SK-N-SH (cell line): ENCODE measurements around the gene SORBS1. TPM values are rescaled to one million over a fixed set of nuclear protein-coding genes. Genes with fewer than 3 reads are reported as not detected.

Experiments
- CTCF ChIA-PET: fragments of 300-600, 350-600 bp; formaldehyde crosslinking; extraction: SDS; loops from one replicate; lab custom pipeline; 2021; lab: Yijun Ruan, JAX
- POLR2A ChIA-PET: fragments of 350-600 bp; sonication (Branson Sonifier 250); formaldehyde crosslinking; extraction: SDS; loops from one replicate; lab custom pipeline; 2020; ENCODE audit warnings: antibody characterized with exemption, inconsistent platforms; lab: Yijun Ruan, JAX
- DNase-seq: peaks from one replicate; pipeline ENCODE4 v3.0.0; 2012
- H2AFZ ChIP-seq: fragments of 200-600 bp; sonication (generic); 2 replicates; pipeline ENCODE4 v1.8.1; 2016; ENCODE audit warnings: antibody characterized with exemption, mild to moderate bottlenecking, low read depth
- H3F3A ChIP-seq: fragments of 200-600 bp; sonication (generic); replicated peaks from 2 replicates; pipeline ENCODE3; 2016; ENCODE audit warnings: antibody characterized with exemption, mild to moderate bottlenecking; ENCODE audit not compliant: insufficient read depth
- H3K27ac ChIP-seq, 2 experiments: fragments of 200-500 bp in 1 of 2; fragments of 200-600 bp in 1 of 2; sonication (Bioruptor generic) in 1 of 2; sonication (generic), shearing (Covaris generic) in 1 of 2; 2 replicates each; pipeline versions ENCODE4 v1.5.1 to v1.6.1; 2014 to 2016; ENCODE audit warnings: low read depth in 2 of 2, inconsistent platforms in 1 of 2, low read length in 1 of 2, mild to moderate bottlenecking in 1 of 2, mixed read lengths in 1 of 2
- H3K27me3 ChIP-seq: fragments of 200-600 bp; sonication (generic), shearing (Covaris generic); 2 replicates; pipeline ENCODE4 v1.6.1; 2016; ENCODE audit warnings: mixed run types; ENCODE audit not compliant: insufficient read depth
- H3K36me3 ChIP-seq, 2 experiments: fragments of 200-500 bp in 1 of 2; fragments of 200-600 bp in 1 of 2; sonication (Bioruptor generic) in 1 of 2; sonication (generic) in 1 of 2; replicated peaks in 1 of 2; 2 replicates each; pipeline versions ENCODE3 to v1.5.1; 2014 to 2016; ENCODE audit warnings: low read length in 1 of 2, mild to moderate bottlenecking in 1 of 2; ENCODE audit not compliant: insufficient read depth in 2 of 2, control insufficient read depth in 1 of 2
- H3K4me1 ChIP-seq, 2 experiments: fragments of 200-500 bp in 1 of 2; fragments of 200-600 bp in 1 of 2; sonication (Bioruptor generic) in 1 of 2; sonication (generic), shearing (Covaris generic) in 1 of 2; 2 replicates each; pipeline versions ENCODE4 v1.5.1 to v1.6.1; 2014 to 2016; ENCODE audit warnings: low read depth in 1 of 2, low read length in 1 of 2, mixed run types in 1 of 2; ENCODE audit not compliant: insufficient read depth in 2 of 2, control insufficient read depth in 1 of 2
- H3K4me2 ChIP-seq: fragments of 200-600 bp; sonication (generic), shearing (Covaris generic); 2 replicates; pipeline ENCODE4 v1.6.1; 2017; ENCODE audit warnings: mixed run types
- H3K4me3 ChIP-seq, 2 experiments: fragments of 200-500 bp in 1 of 2; fragments of 200-600 bp in 1 of 2; sonication (Bioruptor generic) in 1 of 2; sonication (generic), shearing (Covaris generic) in 1 of 2; 2 replicates each; pipeline versions ENCODE4 v1.5.1 to v1.8.1; 2014 to 2016; ENCODE audit warnings: low read depth in 2 of 2, inconsistent platforms in 1 of 2, low read length in 1 of 2, mild to moderate bottlenecking in 1 of 2, mixed read lengths in 1 of 2, moderate library complexity in 1 of 2
- H3K79me2 ChIP-seq: fragments of 200-600 bp; sonication (generic); 2 replicates; pipeline ENCODE4 v1.8.1; 2017; ENCODE audit warnings: mild to moderate bottlenecking; ENCODE audit not compliant: insufficient read depth
- H3K9ac ChIP-seq: fragments of 200-600 bp; sonication (generic); 2 replicates; pipeline ENCODE4 v1.6.1; 2017; ENCODE audit warnings: mixed run types
- H3K9me2 ChIP-seq: fragments of 200-600 bp; sonication (generic); 2 replicates; pipeline ENCODE4 v1.6.1; 2017; ENCODE audit warnings: mixed run types
- H3K9me3 ChIP-seq: fragments of 200-600 bp; sonication (generic); 2 replicates; pipeline ENCODE4 v1.6.1; 2017; ENCODE audit warnings: mixed run types, mild to moderate bottlenecking, moderate library complexity
- H4K20me1 ChIP-seq: fragments of 200-600 bp; sonication (generic); 2 replicates; pipeline ENCODE4 v1.6.1; 2017; ENCODE audit warnings: mild to moderate bottlenecking, mixed run types; ENCODE audit not compliant: insufficient read depth
- CTCF ChIP-seq: fragments of 200-600 bp; sonication (generic); IDR thresholded peaks from 2 replicates; pipeline ENCODE4 v1.6.1; 2017; ENCODE audit warnings: antibody characterized with exemption, mild to moderate bottlenecking, moderate library complexity
- EP300 ChIP-seq, 2 experiments: IDR thresholded peaks; 2 replicates each; pipeline versions ENCODE4 v1.4.0 to v1.6.1; 2012; ENCODE audit warnings: borderline replicate concordance in 1 of 2, low read depth in 1 of 2, low read length in 1 of 2
- EZH2phosphoT487 ChIP-seq: fragments of 200-600 bp; sonication (generic); IDR thresholded peaks from 2 replicates; pipeline ENCODE4 v1.6.1; 2017; ENCODE audit warnings: low read depth, mixed run types, mild to moderate bottlenecking, antibody characterized with exemption, moderate library complexity, borderline replicate concordance
- FOSL2 ChIP-seq: IDR thresholded peaks from 2 replicates; pipeline ENCODE4 v1.4.0; 2012; ENCODE audit warnings: low read depth, mild to moderate bottlenecking, moderate library complexity, borderline replicate concordance
- FOXJ3 ChIP-seq: sonication (generic); formaldehyde crosslinking; IDR thresholded peaks from 2 replicates; pipeline ENCODE4 v1.5.1; 2020; ENCODE audit warnings: mild to moderate bottlenecking, missing genetic modification reagents
- FOXM1 ChIP-seq: IDR thresholded peaks from 2 replicates; pipeline ENCODE4 v1.4.0; 2012; ENCODE audit warnings: low read depth, mild to moderate bottlenecking
- GATA2 ChIP-seq: sonication (generic); formaldehyde crosslinking; IDR thresholded peaks from 2 replicates; pipeline ENCODE4 v1.5.0; 2020; ENCODE audit warnings: mild to moderate bottlenecking, missing genetic modification reagents
- MAX ChIP-seq: IDR thresholded peaks from 2 replicates; pipeline ENCODE4 v1.4.0; 2012; ENCODE audit warnings: low read depth
- RAD21 ChIP-seq: IDR thresholded peaks from 2 replicates; pipeline ENCODE4 v1.6.1; 2012; ENCODE audit warnings: mild to moderate bottlenecking, low read length
- RCOR1 ChIP-seq: fragments of 150-350 bp; IDR thresholded peaks from 2 replicates; pipeline ENCODE4 v1.6.1; 2017; ENCODE audit warnings: antibody characterized with exemption, low read length
- RXRA ChIP-seq: IDR thresholded peaks from 2 replicates; pipeline ENCODE4 v1.4.0; 2012; ENCODE audit warnings: low read depth, mild to moderate bottlenecking, borderline replicate concordance
- SIN3A ChIP-seq: IDR thresholded peaks from 2 replicates; pipeline ENCODE4 v1.6.1; 2012; ENCODE audit warnings: low read depth, mild to moderate bottlenecking, low read length, moderate library complexity, borderline replicate concordance
- SMC3 ChIP-seq: IDR thresholded peaks from 2 replicates; pipeline ENCODE4 v1.6.1; 2012; ENCODE audit warnings: low read depth, low read length, improper control_type of control experiment
- YY1 ChIP-seq: IDR thresholded peaks from 2 replicates; pipeline ENCODE4 v1.4.0; 2012; ENCODE audit warnings: low read depth, mild to moderate bottlenecking
- ZBTB33 ChIP-seq: IDR thresholded peaks from 2 replicates; pipeline ENCODE4 v1.4.0; 2012; ENCODE audit warnings: low read depth, borderline replicate concordance
- WGBS: methylation state at CpG from one replicate; pipeline ENCODE4 v1.1.6; 2017; ENCODE audit warnings: low lambda C conversion rate; 5-methylcytosine and 5-hydroxymethylcytosine counted together
- polyA plus RNA-seq, 3 experiments: library from polyadenylated mRNA; depleted of rRNA; stranded (reverse); fragments of >200 nt; gene quantifications; 2 replicates each; pipeline ENCODE4 v1.2.3, GENCODE V29; 2012

SORBS1 gene
- polyA plus RNA-seq, 1 of the 3 experiments (the other 2 are of a cell fraction) = 0.36 TPM

GRCh38 chr10:95389176-95389575 lies 172.0 kb downstream of the SORBS1 start (continued):
- TF ChIP-seq GATA2 (CRISPR knock-in tag) = no peak
- no peak for TF ChIP-seq FOXJ3 (CRISPR knock-in tag)
- no peak for TF ChIP-seq RXRA
- TF ChIP-seq RAD21 = no peak
- TF ChIP-seq YY1 = no peak

GRCh38 chr10:95388539-95388938 lies 172.6 kb downstream of the SORBS1 start:
- no peaks in the 10 kb centered on the region for H3K9me3 ChIP-seq
- DNase-seq = no peak
- no peaks in the 10 kb centered on the region for H3K36me3 ChIP-seq
- H4K20me1 ChIP-seq = no peaks in the 10 kb centered on the region
- ChIA-PET POLR2A (interaction anchor here (1.3 kb wide), 1 partner anchor 11 kb away, joined by 3 read pairs; no protein-coding TSS in a partner anchor), CTCF (interaction anchor here (1.0 to 7.7 kb wide), 4 partner anchors 14 to 42 kb away, joined by 3 to 61 read pairs (median 4); no protein-coding TSS in a partner anchor)
- TF ChIP-seq EP300 (IDR thresholded peaks at IDR 0.05; ENCODE audit: borderline replicate concordance in 1 of 2, low read depth in 1 of 2, low read length in 1 of 2) = no peak
- no peak for TF ChIP-seq EZH2phosphoT487
- no peak for TF ChIP-seq SMC3
- TF ChIP-seq FOXM1 = no peak
- no peak for TF ChIP-seq FOSL2
- no peak for TF ChIP-seq CTCF
- no peak for TF ChIP-seq SIN3A
- no peak for TF ChIP-seq RCOR1
- no peak for TF ChIP-seq ZBTB33
- TF ChIP-seq MAX = no peak
- H3K79me2 ChIP-seq = no peaks in the 10 kb centered on the region
- no peak overlapping the region for H3K27ac ChIP-seq
- H3F3A ChIP-seq = no peaks in the 10 kb centered on the region
- H3K4me2 ChIP-seq = no peak overlapping the region
- no peak overlapping the region for H2AFZ ChIP-seq
- no peak overlapping the region for H3K4me3 ChIP-seq
- no peaks in the 10 kb centered on the region for H3K4me1 ChIP-seq
- no peaks in the 10 kb centered on the region for H3K9me2 ChIP-seq
- H3K27me3 ChIP-seq = no peaks in the 10 kb centered on the region; the same call in 1 of the 2 replicates
- H3K9ac ChIP-seq = no peak overlapping the region
- WGBS = 10% methylated on average over 1 of the region's 1 CpG
